ENCODE results near the gene MYCBP2. TPM values are rescaled to one million over a fixed set of nuclear protein-coding genes. Genes with fewer than 3 reads are reported as not detected.

MYCBP2 gene
- total and polyA plus RNA-seq, 4 donors: 23.2 to 130 (median 57.9) TPM

- Histone ChIP-seq H3K4me1 (ENCODE audit: control insufficient read depth in 5 of 5, insufficient read depth in 5 of 5, low read length in 5 of 5) (peaks cover 0 to 21% (median 5%) of the 10 kb centered on the region in 5 donors), H3K27me3 (ENCODE audit: control insufficient read depth in 3 of 3, insufficient read depth in 3 of 3, low read length in 2 of 3) (no peaks in the 10 kb centered on the region), H3K9ac (ENCODE audit: insufficient read depth in 1 of 2, low read length in 2 of 2) (peak overlapping the region; percentile 64 to 99), H3K36me3 (ENCODE audit: control insufficient read depth in 4 of 4, insufficient read depth in 4 of 4, low read length in 4 of 4) (no peaks in the 10 kb centered on the region), H3K9me3 (ENCODE audit: control insufficient read depth in 4 of 4, insufficient read depth in 3 of 4, low read length in 3 of 4) (no peaks in the 10 kb centered on the region), H3K4me3 (peak overlapping the region; percentile 44), H3K27ac (ENCODE audit: low read depth in 1 of 2, low read length in 1 of 2) (peak overlapping the region; percentile 90 to 93)
- WGBS, 2 donors: 0 to 1% methylated on average over 17 of the region's 17 CpGs
- no peak for TF ChIP-seq CTCF (IDR thresholded peaks at IDR 0.05; ENCODE audit: control extremely low read depth, extremely low read depth)
- no peak for ATAC-seq (ENCODE audit: insufficient read depth, low FRiP score)
- DNase-seq: no peak
These were observed 3.2 kb upstream of the MYCBP2 start for GRCh38 chr13:77329911-77330584.

GRCh38 chr13:77329133-77329910 is 2.4 kb upstream of the MYCBP2 start:
- H3K9ac ChIP-seq (ENCODE audit: insufficient read depth in 1 of 2, low read length in 2 of 2): peak overlapping the region; percentile 64 to 99
- DNase-seq (peak; percentile 92 to 99 (median 97)), ATAC-seq (ENCODE audit: insufficient read depth, low FRiP score) (peak; percentile 71)
- H3K27ac ChIP-seq (ENCODE audit: low read depth in 1 of 2, low read length in 1 of 2): peak overlapping the region; percentile 90 to 93
- no peaks in the 10 kb centered on the region for H3K9me3 ChIP-seq (ENCODE audit: control insufficient read depth in 4 of 4, insufficient read depth in 3 of 4, low read length in 3 of 4)
- H3K36me3 ChIP-seq (ENCODE audit: control insufficient read depth in 4 of 4, insufficient read depth in 4 of 4, low read length in 4 of 4): no peaks in the 10 kb centered on the region
- H3K4me3 ChIP-seq: peak overlapping the region; percentile 44
- no peaks in the 10 kb centered on the region for H3K27me3 ChIP-seq (ENCODE audit: control insufficient read depth in 3 of 3, insufficient read depth in 3 of 3, low read length in 2 of 3)
- no peak for TF ChIP-seq CTCF (IDR thresholded peaks at IDR 0.05; ENCODE audit: control extremely low read depth, extremely low read depth)
- H3K4me1 ChIP-seq (ENCODE audit: control insufficient read depth in 5 of 5, insufficient read depth in 5 of 5, low read length in 5 of 5): peaks cover 0 to 27% (median 9%) of the 10 kb centered on the region in 5 donors
- 0 to 1% methylated on average over 46 of the region's 46 CpGs for WGBS, 2 donors

- ATAC-seq (ENCODE audit: insufficient read depth, low FRiP score) (no peak), DNase-seq (no peak)
- Histone ChIP-seq H3K9ac (ENCODE audit: insufficient read depth in 1 of 2, low read length in 2 of 2) (peak overlapping the region in 1 of 2 donors; percentile 62), H3K4me3 (peak overlapping the region; percentile 44), H3K36me3 (ENCODE audit: control insufficient read depth in 4 of 4, insufficient read depth in 4 of 4, low read length in 4 of 4) (no peaks in the 10 kb centered on the region), H3K27me3 (ENCODE audit: control insufficient read depth in 3 of 3, insufficient read depth in 3 of 3, low read length in 2 of 3) (no peaks in the 10 kb centered on the region), H3K9me3 (ENCODE audit: control insufficient read depth in 4 of 4, insufficient read depth in 3 of 4, low read length in 3 of 4) (no peaks in the 10 kb centered on the region), H3K4me1 (ENCODE audit: control insufficient read depth in 5 of 5, insufficient read depth in 5 of 5, low read length in 5 of 5) (peaks cover 0 to 32% (median 9%) of the 10 kb centered on the region in 5 donors), H3K27ac (ENCODE audit: low read depth in 1 of 2, low read length in 1 of 2) (peak overlapping the region; percentile 90 to 93)
- 3% methylated on average over 4 of the region's 4 CpGs for WGBS, 2 donors
- no peak for TF ChIP-seq CTCF (IDR thresholded peaks at IDR 0.05; ENCODE audit: control extremely low read depth, extremely low read depth)
These were observed 1.9 kb upstream of the MYCBP2 start for GRCh38 chr13:77328819-77329132.

All from lung (tissue), 12 donors.